HG03103 (cell line): ENCODE results near the gene PLEK2.
"Not testable (repeated sequence)": the region's sequence is repeated elsewhere in the genome, so short reads cannot be mapped to it uniquely, and the experiment has no call there.

Source experiments
- ATAC-seq: cut with Tn5 transposase; IDR thresholded peaks from one replicate; pipeline ENCODE4 v1.9.1; 2021; ENCODE audit warnings: low read depth; ENCODE audit not compliant: unreplicated experiment

Gene PLEK2

GRCh38 chr14:67429510-67430205 is 17.7 kb upstream of the PLEK2 start:
- ATAC-seq, result no peak

GRCh38 chr14:67428501-67429031 is 16.6 kb upstream of the PLEK2 start:
- ATAC-seq, result no peak

GRCh38 chr14:67426983-67427606 is 15.1 kb upstream of the PLEK2 start:
- no peak for ATAC-seq

- ATAC-seq, result no peak
These were observed 14.2 kb upstream of the PLEK2 start for GRCh38 chr14:67426161-67426560.

- ATAC-seq, result no peak
These were observed 13.6 kb upstream of the PLEK2 start for GRCh38 chr14:67425608-67426007.

- no peak for ATAC-seq
These were observed 12.6 kb upstream of the PLEK2 start for GRCh38 chr14:67424539-67424938.

- ATAC-seq, result no peak
These were observed 11.5 kb upstream of the PLEK2 start for GRCh38 chr14:67423424-67423823.

GRCh38 chr14:67421356-67422224 is 9.6 kb upstream of the PLEK2 start:
- ATAC-seq, result no peak

- ATAC-seq, result no peak
These were observed 8.3 kb upstream of the PLEK2 start for GRCh38 chr14:67420102-67420739.

GRCh38 chr14:67418401-67419191 is 6.6 kb upstream of the PLEK2 start:
- ATAC-seq, result no peak

GRCh38 chr14:67417633-67418032 is 5.7 kb upstream of the PLEK2 start:
- no peak for ATAC-seq

- ATAC-seq, result no peak
These were observed 4.8 kb upstream of the PLEK2 start for GRCh38 chr14:67416810-67417209.

GRCh38 chr14:67416085-67416484 is 4.1 kb upstream of the PLEK2 start:
- no peak for ATAC-seq

GRCh38 chr14:67415610-67416009 is 3.6 kb upstream of the PLEK2 start:
- not testable (repeated sequence) for ATAC-seq

- ATAC-seq, result no peak
These were observed 2.1 kb upstream of the PLEK2 start for GRCh38 chr14:67413806-67414769.

GRCh38 chr14:67411370-67411769 is 595 bp downstream of the PLEK2 start:
- ATAC-seq, result no peak

- no peak for ATAC-seq
These were observed 1.7 kb downstream of the PLEK2 start for GRCh38 chr14:67410313-67410712.

GRCh38 chr14:67409461-67409860 is 2.5 kb downstream of the PLEK2 start:
- ATAC-seq, result no peak
